HCT116 (cell line): ENCODE measurements around the gene CTNNA2. TPM values are rescaled to one million over a fixed set of nuclear protein-coding genes. Genes with fewer than 3 reads are reported as not detected.

ENCODE experiments used
- ATAC-seq: fragments of 200-7000 bp; cut with Tn5 transposase; 2 replicates; pipeline ENCODE4 v1.9.1; 2020; ENCODE audit warnings: mild to moderate bottlenecking, moderate library complexity
- BruUV-seq: library from RNA; stranded (reverse); fragments of 400-500 nt; replicated peaks from 2 replicates; lab custom pipeline; 2021; lab: Mats Ljungman, UMichigan
- CTCF ChIA-PET: fragments of 300-600 bp; sonication (Branson Sonifier 250); formaldehyde crosslinking; loops from one replicate; lab custom pipeline; 2021; ENCODE audit warnings: antibody characterized with exemption; lab: Charles Lee
- POLR2A ChIA-PET: fragments of 300-600, 350-600 bp; sonication (Branson Sonifier 250); formaldehyde crosslinking; loops from one replicate; lab custom pipeline; 2021; ENCODE audit warnings: antibody characterized with exemption; lab: Charles Lee
- RAD21 ChIA-PET, 2 experiments: fragments of 300-600 bp; sonication (Branson Sonifier 250); formaldehyde crosslinking; loops; one replicate each; lab custom pipeline; 2023; ENCODE audit warnings: low total read pairs in 2 of 2; ENCODE audit not compliant: uncharacterized antibody in 2 of 2, unreplicated experiment in 2 of 2, low non-redundant PET in 1 of 2; lab: Charles Lee
- DNase-seq: peaks from one replicate; pipeline ENCODE4 v3.0.0-alpha.2; 2010; ENCODE audit warnings: low read depth, low spot score
- H2AFZ ChIP-seq: fragments of 200-600 bp; shearing (Covaris generic), sonication (generic); 2 replicates; pipeline ENCODE4 v1.6.1; 2017; ENCODE audit warnings: low read depth, mixed run types, mixed read lengths, antibody characterized with exemption, low read length; ENCODE audit not compliant: poor library complexity, severe bottlenecking
- H3K27ac ChIP-seq: 2 replicates; pipeline ENCODE4 v1.5.1; 2012; ENCODE audit warnings: low read depth, low read length
- H3K27me3 ChIP-seq: fragments of 200-600 bp; sonication (generic); 2 replicates; pipeline ENCODE4 v1.6.1; 2016; ENCODE audit warnings: mixed run types, low read length, mixed read lengths; ENCODE audit not compliant: insufficient read depth
- H3K36me3 ChIP-seq, 2 experiments: fragments of 200-500 bp in 1 of 2; fragments of 200-600 bp in 1 of 2; sonication (Bioruptor generic) in 1 of 2; sonication (generic) in 1 of 2; 2 replicates each; pipeline versions ENCODE4 v1.5.1 to v1.6.1; 2014 to 2016; ENCODE audit warnings: low read length in 2 of 2, inconsistent platforms in 1 of 2, mixed read lengths in 1 of 2, mixed run types in 1 of 2; ENCODE audit not compliant: insufficient read depth in 2 of 2, control insufficient read depth in 1 of 2
- H3K4me1 ChIP-seq, 2 experiments: fragments of 200-600 bp in 1 of 2; sonication (generic) in 1 of 2; 2 replicates each; pipeline versions ENCODE4 v1.5.1 to v1.6.1; 2012 to 2017; ENCODE audit warnings: low read length in 2 of 2, inconsistent platforms in 1 of 2, mild to moderate bottlenecking in 1 of 2, mixed read lengths in 1 of 2, mixed run types in 1 of 2, moderate library complexity in 1 of 2; ENCODE audit not compliant: insufficient read depth in 2 of 2, control insufficient read depth in 1 of 2
- H3K4me2 ChIP-seq: fragments of 200-600 bp; sonication (generic); 2 replicates; pipeline ENCODE4 v1.6.1; 2017; ENCODE audit warnings: mixed run types, low read length, mixed read lengths
- H3K4me3 ChIP-seq, 2 experiments: fragments of 200-600 bp in 1 of 2; sonication (generic) in 1 of 2; replicated peaks in 1 of 2; 2 replicates each; pipeline ENCODE4 v1.5.1; 2011 to 2016; ENCODE audit warnings: low read length in 2 of 2, control low read depth in 1 of 2, low read depth in 1 of 2, mild to moderate bottlenecking in 1 of 2, mixed read lengths in 1 of 2, mixed run types in 1 of 2
- H3K79me2 ChIP-seq: fragments of 200-600 bp; sonication (generic); 2 replicates; pipeline ENCODE4 v1.6.1; 2017; ENCODE audit warnings: mild to moderate bottlenecking, mixed run types, low read length, moderate library complexity, mixed read lengths; ENCODE audit not compliant: insufficient read depth
- H3K9ac ChIP-seq: fragments of 200-600 bp; sonication (generic); 2 replicates; pipeline ENCODE4 v1.6.1; 2016; ENCODE audit warnings: low read length, mixed read lengths
- H3K9me2 ChIP-seq: fragments of 200-600 bp; sonication (generic), shearing (Covaris generic); 2 replicates; pipeline ENCODE4 v1.6.1; 2017; ENCODE audit warnings: mixed run types, mild to moderate bottlenecking, moderate library complexity; ENCODE audit not compliant: insufficient read depth
- H3K9me3 ChIP-seq, 2 experiments: fragments of 200-500 bp in 1 of 2; fragments of 200-600 bp in 1 of 2; sonication (Bioruptor generic) in 1 of 2; sonication (generic) in 1 of 2; 2 replicates each; pipeline ENCODE4 v1.6.1; 2014 to 2017; ENCODE audit warnings: low read length in 2 of 2, mixed read lengths in 2 of 2, inconsistent platforms in 1 of 2, low read depth in 1 of 2, mild to moderate bottlenecking in 1 of 2, mixed run types in 1 of 2, moderate library complexity in 1 of 2; ENCODE audit not compliant: control insufficient read depth in 1 of 2, insufficient read depth in 1 of 2
- H4K20me1 ChIP-seq: fragments of 200-600 bp; sonication (generic), shearing (Covaris generic); 2 replicates; pipeline ENCODE4 v1.6.1; 2017; ENCODE audit warnings: mixed run types, mild to moderate bottlenecking, moderate library complexity; ENCODE audit not compliant: insufficient read depth
- CBX3 ChIP-seq: IDR thresholded peaks from 2 replicates; pipeline ENCODE4 v1.6.1; 2012; ENCODE audit warnings: low read depth
- CEBPB ChIP-seq: IDR thresholded peaks from 2 replicates; pipeline ENCODE4 v1.6.1; 2012; ENCODE audit warnings: low read depth
- EGR1 ChIP-seq: IDR thresholded peaks from 2 replicates; pipeline ENCODE4 v1.6.1; 2012; ENCODE audit warnings: low read depth
- ELF1 ChIP-seq: IDR thresholded peaks from 2 replicates; pipeline ENCODE4 v1.6.1; 2012; ENCODE audit warnings: low read depth, borderline replicate concordance
- EZH2 ChIP-seq: fragments of 200-600 bp; sonication (generic); IDR thresholded peaks from 2 replicates; pipeline ENCODE4 v1.6.1; 2017; ENCODE audit warnings: antibody characterized with exemption, mixed run types
- FOSL1 ChIP-seq: IDR thresholded peaks from 2 replicates; pipeline ENCODE4 v1.6.1; 2012; ENCODE audit warnings: low read depth
- POLR2A ChIP-seq: IDR thresholded peaks from 2 replicates; pipeline ENCODE4 v1.7.0; 2011; ENCODE audit warnings: borderline replicate concordance; ENCODE audit not compliant: insufficient read depth, insufficient read length; ENCODE audit errors: extremely low read depth
- RAD21 ChIP-seq: IDR thresholded peaks from 2 replicates; pipeline ENCODE4 v1.6.1; 2012; ENCODE audit warnings: low read depth, mild to moderate bottlenecking
- SIN3A ChIP-seq: IDR thresholded peaks from 2 replicates; pipeline ENCODE4 v1.6.1; 2012; ENCODE audit warnings: low read depth
- SP1 ChIP-seq: IDR thresholded peaks from 2 replicates; pipeline ENCODE4 v1.6.1; 2012; ENCODE audit warnings: low read depth
- SRF ChIP-seq: IDR thresholded peaks from 2 replicates; pipeline ENCODE4 v1.6.1; 2012; ENCODE audit warnings: low read depth
- TCF7L2 ChIP-seq: IDR thresholded peaks from 2 replicates; pipeline ENCODE4 v1.7.0; 2011; ENCODE audit warnings: borderline replicate concordance, inconsistent platforms; ENCODE audit not compliant: insufficient read depth, insufficient read length; ENCODE audit errors: extremely low read depth
- YY1 ChIP-seq: IDR thresholded peaks from 2 replicates; pipeline ENCODE4 v1.6.1; 2011; ENCODE audit warnings: low read length, low read depth, moderate library complexity, mild to moderate bottlenecking; ENCODE audit not compliant: insufficient replicate concordance; ENCODE audit errors: extremely low read depth
- ZFX ChIP-seq: fragments of 450-650 bp; IDR thresholded peaks from 2 replicates; pipeline ENCODE4 v1.6.1; 2017
- ZNF274 ChIP-seq: fragments of 200-500 bp; sonication (Bioruptor generic); IDR thresholded peaks from 2 replicates; pipeline ENCODE4 v1.6.1; 2014; ENCODE audit warnings: mild to moderate bottlenecking, low read depth, low read length, inconsistent platforms
- intact Hi-C: fragments of 100-400 bp; cut with micrococcal nuclease; formaldehyde crosslinking; loops from 2 replicates; pipeline ENCODE4 v1.10.0; 2022
- total RNA-seq: library from RNA; stranded (reverse); gene quantifications from one replicate; pipeline ENCODE4 v1.2.1, GENCODE V29; 2021; ENCODE audit not compliant: unreplicated experiment
- TF ChIP-seq, protein P1 (sequence below): IDR thresholded peaks from 2 replicates; pipeline ENCODE4 v1.6.1; 2011; ENCODE audit warnings: mild to moderate bottlenecking, low read length, moderate library complexity; ENCODE audit not compliant: insufficient replicate concordance; ENCODE audit errors: extremely low read depth
- TF ChIP-seq, protein P2 (sequence below): IDR thresholded peaks from 2 replicates; pipeline ENCODE4 v1.6.1; 2012; ENCODE audit warnings: low read depth
- TF ChIP-seq, protein P3 (sequence below): IDR thresholded peaks from 2 replicates; pipeline ENCODE4 v1.6.1; 2012
- TF ChIP-seq, protein P4 (sequence below): IDR thresholded peaks from 2 replicates; pipeline ENCODE4 v1.6.1; 2012

Gene CTNNA2
- total RNA-seq, 1 experiment from 2014 or later = not detected

- CTCF ChIA-PET = no interaction called here
- Histone ChIP-seq H2AFZ (no peak overlapping the region), H3K27me3 (no peaks in the 10 kb centered on the region), H3K27ac (no peak overlapping the region), H3K9ac (no peak overlapping the region), H3K4me3 (no peak overlapping the region), H3K9me3 (peaks cover 4 to 14% of the 10 kb centered on the region in 2 experiments; a peak in 3 of 4 replicates), H3K79me2 (no peaks in the 10 kb centered on the region), H3K9me2 (no peaks in the 10 kb centered on the region), H3K4me1 (no peaks in the 10 kb centered on the region), H3K36me3 (no peaks in the 10 kb centered on the region), H4K20me1 (no peaks in the 10 kb centered on the region), H3K4me2 (no peak overlapping the region)
- no TSS peak for BruUV-seq
- POLR2A ChIA-PET = no interaction called here
- DNase-seq = no peak
- RAD21 ChIA-PET = no interaction called here
- intact Hi-C loops = no loop called here
- no peak for ATAC-seq
- TF ChIP-seq, protein P1, sequence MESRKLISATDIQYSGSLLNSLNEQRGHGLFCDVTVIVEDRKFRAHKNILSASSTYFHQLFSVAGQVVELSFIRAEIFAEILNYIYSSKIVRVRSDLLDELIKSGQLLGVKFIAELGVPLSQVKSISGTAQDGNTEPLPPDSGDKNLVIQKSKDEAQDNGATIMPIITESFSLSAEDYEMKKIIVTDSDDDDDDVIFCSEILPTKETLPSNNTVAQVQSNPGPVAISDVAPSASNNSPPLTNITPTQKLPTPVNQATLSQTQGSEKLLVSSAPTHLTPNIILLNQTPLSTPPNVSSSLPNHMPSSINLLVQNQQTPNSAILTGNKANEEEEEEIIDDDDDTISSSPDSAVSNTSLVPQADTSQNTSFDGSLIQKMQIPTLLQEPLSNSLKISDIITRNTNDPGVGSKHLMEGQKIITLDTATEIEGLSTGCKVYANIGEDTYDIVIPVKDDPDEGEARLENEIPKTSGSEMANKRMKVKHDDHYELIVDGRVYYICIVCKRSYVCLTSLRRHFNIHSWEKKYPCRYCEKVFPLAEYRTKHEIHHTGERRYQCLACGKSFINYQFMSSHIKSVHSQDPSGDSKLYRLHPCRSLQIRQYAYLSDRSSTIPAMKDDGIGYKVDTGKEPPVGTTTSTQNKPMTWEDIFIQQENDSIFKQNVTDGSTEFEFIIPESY = no peak
- TF ChIP-seq SIN3A = no peak
- no peak for TF ChIP-seq ZFX
- no peak for TF ChIP-seq TCF7L2
- TF ChIP-seq CBX3 = no peak
- TF ChIP-seq, protein P2, sequence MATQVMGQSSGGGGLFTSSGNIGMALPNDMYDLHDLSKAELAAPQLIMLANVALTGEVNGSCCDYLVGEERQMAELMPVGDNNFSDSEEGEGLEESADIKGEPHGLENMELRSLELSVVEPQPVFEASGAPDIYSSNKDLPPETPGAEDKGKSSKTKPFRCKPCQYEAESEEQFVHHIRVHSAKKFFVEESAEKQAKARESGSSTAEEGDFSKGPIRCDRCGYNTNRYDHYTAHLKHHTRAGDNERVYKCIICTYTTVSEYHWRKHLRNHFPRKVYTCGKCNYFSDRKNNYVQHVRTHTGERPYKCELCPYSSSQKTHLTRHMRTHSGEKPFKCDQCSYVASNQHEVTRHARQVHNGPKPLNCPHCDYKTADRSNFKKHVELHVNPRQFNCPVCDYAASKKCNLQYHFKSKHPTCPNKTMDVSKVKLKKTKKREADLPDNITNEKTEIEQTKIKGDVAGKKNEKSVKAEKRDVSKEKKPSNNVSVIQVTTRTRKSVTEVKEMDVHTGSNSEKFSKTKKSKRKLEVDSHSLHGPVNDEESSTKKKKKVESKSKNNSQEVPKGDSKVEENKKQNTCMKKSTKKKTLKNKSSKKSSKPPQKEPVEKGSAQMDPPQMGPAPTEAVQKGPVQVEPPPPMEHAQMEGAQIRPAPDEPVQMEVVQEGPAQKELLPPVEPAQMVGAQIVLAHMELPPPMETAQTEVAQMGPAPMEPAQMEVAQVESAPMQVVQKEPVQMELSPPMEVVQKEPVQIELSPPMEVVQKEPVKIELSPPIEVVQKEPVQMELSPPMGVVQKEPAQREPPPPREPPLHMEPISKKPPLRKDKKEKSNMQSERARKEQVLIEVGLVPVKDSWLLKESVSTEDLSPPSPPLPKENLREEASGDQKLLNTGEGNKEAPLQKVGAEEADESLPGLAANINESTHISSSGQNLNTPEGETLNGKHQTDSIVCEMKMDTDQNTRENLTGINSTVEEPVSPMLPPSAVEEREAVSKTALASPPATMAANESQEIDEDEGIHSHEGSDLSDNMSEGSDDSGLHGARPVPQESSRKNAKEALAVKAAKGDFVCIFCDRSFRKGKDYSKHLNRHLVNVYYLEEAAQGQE = no peak
- no peak for TF ChIP-seq EZH2
- no peak for TF ChIP-seq SRF
- TF ChIP-seq ELF1 = no peak
- no peak for TF ChIP-seq EGR1
- TF ChIP-seq, protein P3, sequence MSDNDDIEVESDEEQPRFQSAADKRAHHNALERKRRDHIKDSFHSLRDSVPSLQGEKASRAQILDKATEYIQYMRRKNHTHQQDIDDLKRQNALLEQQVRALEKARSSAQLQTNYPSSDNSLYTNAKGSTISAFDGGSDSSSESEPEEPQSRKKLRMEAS = no peak
- TF ChIP-seq ZNF274 = no peak
- no peak for TF ChIP-seq YY1
- no peak for TF ChIP-seq FOSL1
- TF ChIP-seq CEBPB = no peak
- no peak for TF ChIP-seq RAD21
- no peak for TF ChIP-seq SP1
- TF ChIP-seq, protein P4, sequence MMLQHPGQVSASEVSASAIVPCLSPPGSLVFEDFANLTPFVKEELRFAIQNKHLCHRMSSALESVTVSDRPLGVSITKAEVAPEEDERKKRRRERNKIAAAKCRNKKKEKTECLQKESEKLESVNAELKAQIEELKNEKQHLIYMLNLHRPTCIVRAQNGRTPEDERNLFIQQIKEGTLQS = no peak
- no peak for TF ChIP-seq POLR2A
These were observed 535.4 kb downstream of the CTNNA2 start for GRCh38 chr2:80048296-80048695.
